Adipose tissue (tissue), 3 donors: ENCODE measurements around the gene RASSF6. TPM values are rescaled to one million over a fixed set of nuclear protein-coding genes. Genes with fewer than 3 reads are reported as not detected.
"Not testable (repeated sequence)": the region's sequence is repeated elsewhere in the genome, so short reads cannot be mapped to it uniquely, and the experiment has no call there.

Experiments
- H3K27ac ChIP-seq: one replicate; pipeline ENCODE4 v1.5.1; 2013; ENCODE audit warnings: low read depth, low read length
- WGBS, 3 donors: extraction: QIAGEN DNeasy Blood & Tissue Kit; methylation state at CpG; one replicate each; pipeline ENCODE4 v1.1.7; 2013; 5-methylcytosine and 5-hydroxymethylcytosine counted together
- polyA plus RNA-seq, 3 donors: library from polyadenylated mRNA; stranded (reverse); fragments of 200-250 nt; gene quantifications; one replicate each; pipeline ENCODE4 v1.2.3, GENCODE V29; 2013
- donor health status: healthy with polysubstance abuse.
- donor health status: Bipolar disorder and iron deficiency.
- donor health status: healthy.

RASSF6 gene
- polyA plus RNA-seq, 3 donors, result 0.11 to 3.8 (median 1.1) TPM

DNA sequence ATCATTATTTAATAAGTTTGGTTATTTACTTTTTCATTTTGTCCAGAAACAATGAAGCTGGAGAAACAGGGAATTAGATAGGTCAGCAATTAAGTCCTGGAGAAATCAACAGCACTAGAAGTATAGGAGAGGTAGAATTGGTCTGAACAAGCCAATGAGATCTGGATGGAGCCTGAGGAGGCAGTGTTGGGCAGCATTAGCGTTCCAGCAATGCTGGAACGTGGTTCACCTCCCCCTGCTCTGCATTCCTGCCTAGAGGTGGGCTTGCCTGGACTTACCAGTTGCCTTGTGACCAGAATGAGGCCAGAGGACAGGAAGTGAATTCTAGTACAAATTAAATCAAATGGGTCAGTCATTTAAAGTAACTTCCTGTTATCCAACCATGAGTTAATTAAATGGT, 4.6 kb downstream of the RASSF6 start:
- no peak overlapping the region for H3K27ac ChIP-seq

DNA sequence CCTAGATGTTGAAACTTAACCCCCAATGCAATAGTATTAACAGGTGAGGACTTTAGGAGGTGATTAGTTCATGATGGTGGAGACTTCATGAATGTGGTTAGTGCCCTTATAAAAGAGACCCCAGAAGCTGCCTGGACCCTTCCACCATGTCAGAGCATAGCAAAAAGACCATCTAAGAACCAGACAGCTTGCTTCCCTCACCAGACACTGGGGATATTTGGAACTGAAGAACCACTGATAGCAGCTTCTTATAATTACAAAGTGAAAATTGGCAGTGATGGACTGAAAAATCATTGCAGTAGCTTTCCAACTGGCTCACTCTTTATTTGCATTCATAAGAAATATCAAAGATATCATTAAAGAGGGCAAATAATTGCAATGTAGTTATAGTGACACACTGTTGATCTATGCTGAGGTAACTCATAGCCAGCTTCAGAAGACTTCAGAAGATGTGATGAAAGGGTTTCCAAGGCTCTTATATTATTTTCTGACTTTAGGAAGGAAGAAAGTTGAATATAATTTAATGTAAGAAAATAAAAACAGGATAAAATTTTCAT, 5.8 kb downstream of the RASSF6 start:
- H3K27ac ChIP-seq, result no peak overlapping the region

More for the DNA sequence above, 4.6 kb downstream of the RASSF6 start:
- WGBS, 3 donors, result 59 to 64% (median 60%) methylated on average over 2 of the region's 2 CpGs

DNA sequence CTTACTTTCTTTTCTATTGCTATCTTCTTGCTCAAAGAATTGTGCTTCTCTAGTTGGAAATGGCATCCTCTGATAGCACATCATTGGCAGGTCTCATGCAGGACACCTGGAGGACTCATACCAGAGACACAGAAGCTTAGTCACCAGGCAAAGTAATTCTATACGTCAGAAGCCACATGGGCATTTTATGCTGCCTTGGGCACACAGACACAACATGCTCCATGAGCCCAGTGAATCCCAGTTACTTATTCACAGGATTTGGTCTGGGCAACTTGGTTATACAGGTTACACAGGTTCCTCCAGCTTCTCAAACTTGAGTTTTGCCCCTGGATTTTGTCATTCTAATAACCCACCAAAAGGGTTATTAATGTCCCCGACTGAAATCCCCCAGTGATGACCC, 7.1 kb downstream of the RASSF6 start:
- 69 to 95% (median 86%) methylated on average over 2 of the region's 2 CpGs for WGBS, 3 donors
- no peak overlapping the region for H3K27ac ChIP-seq

DNA sequence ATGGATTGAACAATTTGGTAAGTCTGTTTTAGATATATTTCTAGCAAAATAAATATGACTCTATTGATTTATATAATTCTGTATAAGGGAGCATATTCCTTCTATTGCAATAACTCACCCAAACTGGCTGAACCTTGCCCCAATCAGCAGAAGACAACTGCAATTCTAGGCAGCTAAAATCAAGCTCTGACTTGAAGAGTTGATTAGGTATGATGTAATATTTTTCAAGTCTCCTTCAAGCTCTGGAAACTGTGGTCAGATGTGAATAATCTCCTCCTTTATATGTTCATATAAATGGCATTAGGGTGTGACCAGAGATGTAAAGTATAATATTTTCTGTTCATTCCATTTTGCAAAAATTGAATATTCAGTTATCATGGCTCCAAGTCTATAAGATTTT, 8.2 kb downstream of the RASSF6 start:
- H3K27ac ChIP-seq, result no peak overlapping the region

DNA sequence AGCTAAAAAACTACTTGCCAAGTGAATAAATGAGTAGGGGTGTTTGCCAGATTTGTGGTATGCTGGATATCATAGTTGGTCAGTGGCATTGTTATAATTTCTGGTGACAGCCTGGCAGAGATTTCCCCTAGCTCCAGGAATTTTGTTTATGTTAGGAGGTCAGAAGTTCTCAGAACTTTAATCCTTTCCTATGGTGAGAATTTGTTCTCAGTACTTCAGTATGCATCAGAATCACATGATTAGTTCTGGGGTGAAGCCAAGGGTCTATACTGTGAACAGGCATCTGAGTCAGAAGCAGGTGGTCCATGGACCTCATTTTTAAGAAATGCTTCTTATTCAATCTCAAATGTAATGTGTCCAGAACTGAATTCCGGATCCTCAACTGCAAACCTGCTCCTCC, 10.5 kb downstream of the RASSF6 start:
- no peak overlapping the region for H3K27ac ChIP-seq
- 43 to 93% (median 85%) methylated on average over 1 of the region's 1 CpG for WGBS, 3 donors

DNA sequence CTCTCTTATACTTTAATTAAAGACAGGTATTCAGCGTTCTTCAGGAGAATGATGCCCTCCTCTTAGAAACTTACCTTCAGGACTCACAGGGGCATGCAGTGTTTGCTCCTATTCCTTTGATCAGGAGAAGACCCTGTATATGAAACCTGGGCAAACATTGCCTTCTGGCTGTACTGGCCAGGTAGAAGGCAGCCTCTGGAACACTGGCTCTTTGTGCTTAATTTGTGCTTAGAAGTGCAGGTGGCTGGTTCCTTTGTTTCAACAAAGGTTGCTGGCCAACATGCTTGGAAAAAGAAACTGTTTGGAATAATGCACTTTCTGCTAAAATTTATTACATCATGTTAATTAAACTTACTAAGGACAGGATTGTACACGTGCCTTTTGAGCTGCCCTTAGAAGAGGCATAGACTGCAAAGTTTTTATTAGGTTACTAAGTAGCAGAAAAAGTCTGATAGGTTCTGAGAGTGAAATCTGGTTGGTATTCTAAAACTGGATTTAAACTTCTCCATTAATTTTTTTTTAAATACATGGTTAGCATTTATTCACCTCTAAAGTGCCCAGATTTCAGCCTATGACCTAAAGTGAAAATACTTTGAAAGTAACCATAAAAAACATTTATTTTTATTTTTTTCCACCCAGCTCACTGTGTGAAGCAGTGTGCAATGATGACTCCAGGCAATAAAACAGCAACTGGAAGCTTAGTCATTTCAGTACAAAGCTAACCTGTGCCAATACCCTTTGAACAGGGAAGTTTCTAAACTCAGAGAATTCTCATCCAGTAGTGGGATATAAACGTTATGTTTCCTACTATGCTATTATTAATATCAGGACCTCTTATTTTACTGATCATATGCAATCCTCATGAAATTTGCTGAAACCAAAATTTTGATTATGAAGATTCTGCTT, 11.3 kb downstream of the RASSF6 start:
- 44 to 69% (median 66%) methylated on average over 3 of the region's 3 CpGs for WGBS, 3 donors
- no peak overlapping the region for H3K27ac ChIP-seq

DNA sequence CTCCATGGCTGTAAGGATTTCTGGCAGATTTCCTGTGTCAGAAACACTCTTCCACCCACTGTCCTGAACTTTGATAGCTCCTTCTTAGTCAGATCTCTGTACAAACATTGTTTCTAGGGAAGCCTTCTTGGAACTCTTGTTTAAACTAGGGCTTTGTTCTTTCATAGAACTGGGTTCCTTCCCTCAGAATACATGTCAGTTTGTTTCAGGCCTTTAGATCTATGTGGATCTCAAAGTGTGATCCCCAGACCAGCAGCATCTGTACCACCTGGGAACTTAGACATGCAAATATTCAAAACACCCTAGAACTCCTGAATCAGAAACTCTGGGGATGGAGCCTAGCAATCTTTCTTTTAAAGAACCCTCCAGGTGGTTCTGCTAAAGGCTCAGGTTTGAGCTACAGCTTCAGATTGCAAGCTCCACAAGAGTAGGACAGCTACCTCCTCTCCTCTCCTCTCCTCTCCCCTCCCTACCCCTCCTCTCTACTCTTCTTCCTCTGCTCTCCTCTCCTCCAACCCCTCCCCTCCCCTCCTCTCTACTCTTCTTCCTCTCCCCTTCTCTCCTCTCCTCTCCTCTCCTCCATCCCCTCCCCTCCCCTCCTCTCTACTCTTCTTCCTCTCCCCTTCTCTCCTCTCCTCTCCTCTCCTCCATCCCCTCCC, 12.7 kb downstream of the RASSF6 start:
- no peak overlapping the region for H3K27ac ChIP-seq

DNA sequence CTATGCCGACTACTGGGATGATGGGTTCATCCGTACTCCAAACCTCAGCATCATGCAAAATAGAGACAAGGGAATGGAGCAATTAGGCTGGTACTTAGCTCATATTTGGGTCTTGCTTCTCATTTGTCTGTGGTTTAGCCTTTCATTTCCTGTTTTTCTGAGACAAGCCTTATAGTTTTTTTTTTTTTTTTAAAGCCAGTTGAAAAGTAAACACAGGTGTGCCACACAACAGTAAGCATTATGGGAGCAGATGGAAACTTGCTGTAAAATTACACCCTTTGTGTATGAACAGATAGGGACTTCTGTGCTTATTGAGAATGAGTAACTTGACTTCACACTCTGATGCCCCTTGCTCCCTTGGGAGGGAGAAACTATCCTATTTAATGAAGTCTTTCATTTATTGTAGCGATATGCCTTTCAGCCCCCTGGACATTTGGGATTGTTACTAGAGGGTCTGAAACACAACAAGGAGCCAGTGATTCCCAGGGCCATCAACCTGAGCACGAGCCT, 13.7 kb downstream of the RASSF6 start:
- WGBS, 3 donors, result 82 to 93% (median 89%) methylated on average over 4 of the region's 4 CpGs
- no peak overlapping the region for H3K27ac ChIP-seq

DNA sequence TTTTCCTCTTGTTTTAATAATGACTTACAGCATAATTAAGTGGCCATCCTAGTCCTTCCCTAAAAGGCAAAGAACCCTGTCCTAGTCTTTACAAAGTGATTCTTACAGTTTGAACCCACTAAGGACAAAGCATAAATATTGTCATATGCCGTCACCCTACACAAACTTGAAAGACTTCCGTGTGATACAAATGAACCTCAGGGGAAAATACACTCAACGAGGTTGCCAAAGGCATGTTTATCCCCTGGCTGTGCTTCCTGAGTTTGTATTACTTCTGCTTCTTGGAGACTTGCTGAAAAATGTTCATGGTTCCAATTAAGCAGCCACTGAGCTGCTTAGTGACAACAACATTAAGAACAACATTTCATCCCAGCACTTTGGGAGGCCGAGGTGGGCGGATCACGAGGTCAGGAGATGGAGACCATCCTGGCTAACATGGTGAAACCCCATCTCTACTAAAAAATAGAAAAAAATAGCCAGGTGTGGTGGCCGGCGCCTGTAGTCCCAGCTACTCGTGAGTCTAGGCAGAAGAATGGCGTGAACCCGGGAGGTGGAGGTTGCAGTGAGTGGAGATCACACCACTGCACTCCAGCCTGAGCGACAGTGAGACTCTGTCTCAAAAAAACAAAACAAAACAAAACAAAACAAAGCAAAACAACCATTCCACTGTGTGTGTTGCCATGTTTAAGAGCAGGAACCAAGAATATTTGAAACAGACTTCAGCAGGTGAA, 16.2 kb downstream of the RASSF6 start:
- 58 to 68% (median 65%) methylated on average over 12 of the region's 12 CpGs for WGBS, 3 donors

DNA sequence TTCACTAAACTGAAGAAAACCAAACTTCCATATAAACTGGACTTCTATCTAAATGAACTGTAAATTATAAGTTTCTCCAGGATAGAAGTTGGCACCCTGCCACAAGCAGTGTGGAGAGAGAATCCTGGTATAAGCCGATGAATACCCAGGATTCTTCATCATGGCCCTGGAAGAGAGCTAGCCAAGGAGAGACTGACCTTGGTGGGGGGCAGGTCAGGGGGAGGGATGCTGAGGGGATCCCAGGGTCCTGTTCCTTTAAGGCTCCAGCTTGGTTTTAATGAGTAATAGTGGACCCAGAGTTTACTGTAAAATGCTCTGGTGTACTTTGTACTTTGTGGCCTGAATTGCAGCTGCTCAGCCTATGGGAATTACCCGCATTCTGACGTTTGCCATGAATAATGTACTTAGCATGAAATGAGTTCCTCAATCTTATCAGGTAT, 16.9 kb downstream of the RASSF6 start:
- no peak overlapping the region for H3K27ac ChIP-seq
- 22 to 58% (median 54%) methylated on average over 3 of the region's 3 CpGs for WGBS, 3 donors

More for the DNA sequence above, 16.2 kb downstream of the RASSF6 start:
- H3K27ac ChIP-seq, result no peak overlapping the region

DNA sequence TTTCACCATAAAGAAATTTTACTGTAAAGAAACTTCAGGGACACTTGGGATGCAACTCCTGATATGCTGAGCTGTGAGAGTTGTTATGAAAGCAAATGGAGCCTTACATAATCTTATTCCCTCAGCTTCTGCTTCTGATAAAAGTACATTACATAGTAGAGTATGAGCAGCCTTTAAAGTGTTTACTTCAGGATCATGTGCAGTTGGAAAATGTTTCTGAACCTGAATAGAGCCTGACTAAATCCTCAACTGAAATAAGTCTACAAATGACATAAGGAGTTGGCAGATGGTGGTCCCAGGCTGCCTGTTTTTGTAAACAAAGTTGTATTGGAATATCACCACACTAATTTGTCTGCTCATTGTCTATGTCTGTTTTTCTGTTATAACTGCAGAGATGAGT, 19.3 kb downstream of the RASSF6 start:
- no peak overlapping the region for H3K27ac ChIP-seq

DNA sequence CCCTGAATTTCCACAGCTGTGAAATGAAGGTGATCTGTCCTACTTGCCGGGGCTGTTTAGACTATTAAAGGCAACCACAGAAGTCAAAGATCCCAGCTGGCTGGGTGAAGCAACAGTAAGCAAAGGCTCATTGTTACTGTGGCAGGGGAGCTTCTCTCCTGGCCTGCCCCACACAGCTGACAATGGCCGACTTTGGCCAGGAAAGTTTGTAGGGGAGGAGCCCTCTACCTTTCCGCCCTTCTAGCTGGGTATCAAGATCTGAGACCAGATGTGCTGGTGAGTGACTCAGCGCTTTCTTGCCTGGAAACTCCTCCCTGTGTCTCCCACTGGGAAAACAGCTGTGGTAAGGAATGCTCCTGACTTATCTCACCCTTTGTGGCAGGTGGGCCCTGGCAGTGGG, 21.1 kb downstream of the RASSF6 start:
- H3K27ac ChIP-seq, result no peak overlapping the region
- 32 to 59% (median 51%) methylated on average over 4 of the region's 4 CpGs for WGBS, 3 donors

DNA sequence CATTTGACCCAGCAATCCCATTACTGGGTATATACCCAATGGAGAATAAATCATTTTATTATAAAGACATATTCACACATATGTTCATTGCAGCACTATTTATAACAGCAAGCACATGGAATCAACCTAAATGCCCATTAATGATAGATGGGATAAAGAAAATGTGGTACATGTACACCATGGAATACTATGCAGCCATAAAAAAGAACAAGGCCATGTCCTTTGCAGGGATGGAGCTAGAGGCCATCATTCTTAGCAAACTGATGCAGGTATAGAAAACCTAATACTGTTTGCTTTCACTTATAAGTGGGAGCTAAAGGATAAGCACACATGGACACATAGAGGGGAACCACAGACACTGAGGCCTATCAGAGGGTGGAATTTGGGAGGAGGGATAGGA, 22.6 kb downstream of the RASSF6 start:
- no peak overlapping the region for H3K27ac ChIP-seq

DNA sequence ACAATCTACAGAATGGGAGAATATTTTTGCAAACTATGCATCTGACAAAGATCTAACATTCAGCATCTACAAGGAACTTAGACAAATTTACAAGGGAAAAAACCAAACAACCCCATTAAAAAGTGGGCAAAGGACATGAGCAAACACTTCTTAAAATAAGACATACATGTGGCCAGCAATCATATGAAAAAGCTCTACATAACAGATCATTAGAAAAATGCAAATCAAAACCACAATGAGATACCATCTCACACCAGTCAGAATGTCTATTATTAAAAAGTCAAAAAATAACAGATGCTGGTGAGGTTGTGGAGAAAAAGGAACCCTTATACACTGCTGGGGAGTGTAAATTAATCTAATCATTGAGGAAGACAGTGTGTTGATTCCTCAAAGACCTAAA, 23.1 kb downstream of the RASSF6 start:
- H3K27ac ChIP-seq, result not testable (repeated sequence)

DNA sequence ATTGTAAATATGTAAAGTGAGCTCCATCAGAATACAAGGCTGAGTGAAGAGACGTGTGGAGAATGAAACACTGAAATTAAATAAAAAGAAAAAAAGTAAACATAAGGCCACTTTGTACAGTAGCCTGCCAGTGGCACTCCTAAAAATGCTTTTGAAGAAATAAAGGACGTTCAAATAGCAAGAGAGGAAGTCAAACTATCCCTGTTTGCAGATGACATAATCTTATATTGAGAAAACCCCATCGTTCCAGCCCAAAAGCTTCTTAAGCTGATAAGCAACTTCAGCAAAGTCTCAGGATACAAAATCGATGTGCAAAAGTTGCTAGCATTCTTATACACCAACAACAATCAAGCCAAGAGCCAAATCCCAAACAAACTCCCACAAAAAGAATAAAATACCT, 24.2 kb downstream of the RASSF6 start:
- no peak overlapping the region for H3K27ac ChIP-seq
- 21 to 41% (median 29%) methylated on average over 4 of the region's 4 CpGs for WGBS, 3 donors

DNA sequence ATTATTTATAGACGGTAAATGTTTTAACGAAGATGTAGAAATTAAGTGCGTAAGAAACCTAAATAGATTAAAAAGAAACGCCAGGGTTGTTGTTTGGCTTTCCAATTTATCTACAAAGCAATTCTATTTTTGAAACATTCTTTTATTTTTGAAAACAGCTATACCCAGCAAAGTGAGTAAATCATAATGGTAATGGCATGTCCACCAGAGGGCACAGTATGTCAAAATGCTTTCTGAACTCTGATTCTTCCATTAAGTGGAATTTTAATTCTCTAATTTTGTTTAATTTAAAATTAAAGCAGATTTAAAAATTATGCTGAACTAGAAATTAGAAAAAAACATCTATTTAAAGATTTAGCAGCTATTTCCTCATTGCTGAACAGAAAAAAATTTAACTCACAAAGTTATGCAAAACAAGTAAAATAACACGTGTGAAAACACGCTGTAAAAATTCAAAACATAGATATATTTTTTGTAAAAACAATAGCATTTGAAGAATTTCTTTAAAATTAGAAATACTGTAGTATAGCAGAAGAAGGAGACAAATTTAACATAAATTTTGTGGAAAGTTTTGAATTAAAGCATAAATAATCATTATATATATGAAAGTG, 26.5 kb downstream of the RASSF6 start:
- 77 to 89% (median 86%) methylated on average over 6 of the region's 6 CpGs for WGBS, 3 donors
- no peak overlapping the region for H3K27ac ChIP-seq

DNA sequence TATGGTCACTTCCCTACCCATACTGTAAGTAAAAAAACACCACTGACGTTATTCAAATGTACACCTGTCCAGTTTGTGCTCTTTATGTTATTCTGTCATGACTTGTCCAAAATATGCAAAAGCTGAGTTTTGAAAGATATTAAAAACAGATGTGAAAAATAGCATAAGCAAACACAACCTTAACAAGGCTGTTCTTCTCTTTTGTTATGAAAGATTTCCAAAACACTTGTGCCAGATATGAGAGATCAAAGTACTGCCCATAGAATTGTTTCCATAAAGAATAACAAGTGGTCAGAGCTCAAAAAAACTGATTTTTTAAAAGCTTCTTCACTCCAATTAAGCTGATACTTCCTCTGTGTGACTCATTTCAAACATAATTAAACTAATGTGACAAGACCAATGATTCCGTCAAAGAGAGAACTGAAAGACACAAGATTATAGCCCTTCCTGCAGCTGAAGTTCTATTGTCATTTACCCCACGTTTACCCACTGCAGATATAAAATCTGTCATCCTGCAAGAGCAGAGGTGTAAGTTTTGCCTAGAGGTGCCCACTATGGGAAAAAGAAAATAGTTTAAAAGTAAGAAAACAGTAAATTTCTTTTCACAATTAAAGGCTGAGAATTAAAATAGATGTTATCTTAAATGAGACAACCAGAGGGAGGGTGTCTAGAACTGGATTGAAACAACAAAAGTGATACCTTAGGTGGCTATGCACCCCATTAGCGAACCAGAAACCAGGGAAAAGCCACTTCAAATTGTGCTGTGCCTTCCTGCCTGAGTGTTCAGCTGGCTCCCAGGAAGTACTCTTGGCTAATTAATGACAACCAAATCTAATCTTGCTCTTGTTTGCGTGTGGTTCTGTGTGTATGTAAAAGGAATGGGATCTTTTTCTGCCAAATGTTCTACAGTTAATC, 30.1 kb downstream of the RASSF6 start:
- H3K27ac ChIP-seq, result no peak overlapping the region
- WGBS, 3 donors, result 26 to 59% (median 53%) methylated on average over 5 of the region's 5 CpGs
